ENCODE data around the gene ABCC12.

DNA sequence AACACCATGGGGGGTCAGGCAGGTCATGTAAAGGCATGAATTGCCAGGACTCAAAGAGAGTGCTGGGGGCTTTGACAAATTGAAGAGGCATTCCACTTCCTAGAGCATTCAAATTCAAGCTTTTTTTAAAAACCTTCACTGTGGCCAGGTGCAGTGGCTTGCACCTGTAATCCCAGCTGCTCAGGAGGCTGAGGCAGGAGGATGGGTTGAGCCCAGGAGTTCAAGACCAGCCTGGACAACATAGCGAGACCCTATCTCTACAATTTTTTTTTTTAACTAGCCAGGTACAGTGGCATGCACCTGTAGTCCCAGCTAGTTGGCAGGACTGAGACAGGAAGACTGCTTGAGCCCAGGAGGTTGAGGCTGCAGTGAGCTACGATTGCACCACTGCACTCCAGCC is 17.2 kb downstream of the ABCC12 start:
- TF ChIP-seq, protein P1, sequence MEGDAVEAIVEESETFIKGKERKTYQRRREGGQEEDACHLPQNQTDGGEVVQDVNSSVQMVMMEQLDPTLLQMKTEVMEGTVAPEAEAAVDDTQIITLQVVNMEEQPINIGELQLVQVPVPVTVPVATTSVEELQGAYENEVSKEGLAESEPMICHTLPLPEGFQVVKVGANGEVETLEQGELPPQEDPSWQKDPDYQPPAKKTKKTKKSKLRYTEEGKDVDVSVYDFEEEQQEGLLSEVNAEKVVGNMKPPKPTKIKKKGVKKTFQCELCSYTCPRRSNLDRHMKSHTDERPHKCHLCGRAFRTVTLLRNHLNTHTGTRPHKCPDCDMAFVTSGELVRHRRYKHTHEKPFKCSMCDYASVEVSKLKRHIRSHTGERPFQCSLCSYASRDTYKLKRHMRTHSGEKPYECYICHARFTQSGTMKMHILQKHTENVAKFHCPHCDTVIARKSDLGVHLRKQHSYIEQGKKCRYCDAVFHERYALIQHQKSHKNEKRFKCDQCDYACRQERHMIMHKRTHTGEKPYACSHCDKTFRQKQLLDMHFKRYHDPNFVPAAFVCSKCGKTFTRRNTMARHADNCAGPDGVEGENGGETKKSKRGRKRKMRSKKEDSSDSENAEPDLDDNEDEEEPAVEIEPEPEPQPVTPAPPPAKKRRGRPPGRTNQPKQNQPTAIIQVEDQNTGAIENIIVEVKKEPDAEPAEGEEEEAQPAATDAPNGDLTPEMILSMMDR (optimal IDR thresholded peaks at IDR 0.05 in 1 of 3, IDR thresholded peaks at IDR 0.05 in 1 of 3, conservative IDR thresholded peaks at IDR 0.05 in 1 of 3; ENCODE audit: extremely low read depth in 1 of 3, insufficient read depth in 2 of 3, low read length in 3 of 3): no peak
- no peak for TF ChIP-seq EZH2 (IDR thresholded peaks at IDR 0.05; ENCODE audit: low read length)
